Hepatocyte (in vitro differentiated cells): Measurements from ENCODE around the gene DNAH3. TPM values are rescaled to one million over a fixed set of nuclear protein-coding genes. Genes with fewer than 3 reads are reported as not detected.

Source experiments
- DNase-seq: peaks from one replicate; pipeline ENCODE4 v3.0.0-alpha.2; 2016; ENCODE audit warnings: low spot score
- H2AFZ ChIP-seq: fragments of 200-600 bp; sonication (generic); 2 replicates; pipeline ENCODE4 v1.6.0; 2016; ENCODE audit warnings: antibody characterized with exemption, mild to moderate bottlenecking
- H3K27ac ChIP-seq: fragments of 200-600 bp; sonication (generic); 2 replicates; pipeline ENCODE4 v1.5.1; 2016; ENCODE audit warnings: mild to moderate bottlenecking
- H3K27me3 ChIP-seq: fragments of 200-600 bp; sonication (generic); 2 replicates; pipeline ENCODE4 v1.6.1; 2016
- H3K36me3 ChIP-seq: fragments of 200-600 bp; sonication (generic); replicated peaks from 2 replicates; pipeline ENCODE4 v1.5.1; 2016; ENCODE audit warnings: low read depth; ENCODE audit not compliant: insufficient read depth
- H3K4me1 ChIP-seq: fragments of 200-600 bp; sonication (generic); 2 replicates; pipeline ENCODE4 v1.5.1; 2016; ENCODE audit warnings: mild to moderate bottlenecking, moderate library complexity; ENCODE audit not compliant: insufficient read depth
- H3K4me2 ChIP-seq: fragments of 200-600 bp; sonication (generic); 2 replicates; pipeline ENCODE4 v1.6.0; 2016
- H3K4me3 ChIP-seq: fragments of 200-600 bp; sonication (generic); 2 replicates; pipeline ENCODE4 v1.5.1; 2016; ENCODE audit warnings: mild to moderate bottlenecking
- H3K79me2 ChIP-seq: fragments of 200-600 bp; sonication (generic); 2 replicates; pipeline ENCODE4 v1.6.0; 2017; ENCODE audit warnings: mild to moderate bottlenecking
- H3K9me2 ChIP-seq: fragments of 200-600 bp; sonication (generic); replicated peaks from 2 replicates; pipeline ENCODE4 v1.6.0; 2017; ENCODE audit warnings: mild to moderate bottlenecking; ENCODE audit not compliant: insufficient read depth
- H3K9me3 ChIP-seq: fragments of 200-600 bp; sonication (generic); 2 replicates; pipeline ENCODE4 v1.5.1; 2016; ENCODE audit warnings: low read depth, mild to moderate bottlenecking
- H4K20me1 ChIP-seq: fragments of 200-600 bp; sonication (generic); 2 replicates; pipeline ENCODE4 v1.6.0; 2016; ENCODE audit warnings: mild to moderate bottlenecking; ENCODE audit not compliant: insufficient read depth, poor library complexity, severe bottlenecking
- CTCF ChIP-seq: fragments of 200-600 bp; sonication (generic); IDR thresholded peaks from 2 replicates; pipeline ENCODE4 v1.5.1; 2016; ENCODE audit warnings: antibody characterized with exemption, mild to moderate bottlenecking; ENCODE audit not compliant: poor library complexity
- EZH2 ChIP-seq: fragments of 200-600 bp; sonication (generic); IDR thresholded peaks from 2 replicates; pipeline ENCODE4 v1.6.1; 2016; ENCODE audit warnings: antibody characterized with exemption, mild to moderate bottlenecking, borderline replicate concordance
- EZH2phosphoT487 ChIP-seq: fragments of 200-600 bp; sonication (generic); IDR thresholded peaks from one replicate; pipeline ENCODE4 v1.6.1; 2018; ENCODE audit warnings: antibody characterized with exemption, mild to moderate bottlenecking, low read depth, moderate library complexity; ENCODE audit not compliant: unreplicated experiment, severe bottlenecking
- WGBS: methylation state at CpG from one replicate; pipeline ENCODE4 v1.1.6; 2016; ENCODE audit warnings: low lambda C conversion rate; ENCODE audit errors: missing lambda C conversion rate; 5-methylcytosine and 5-hydroxymethylcytosine counted together
- polyA plus RNA-seq: library from polyadenylated mRNA; unstranded; fragments of >200 nt; fragmentation: Nextera tagmentation; extraction: Ambion mirVana; gene quantifications from 2 replicates; pipeline ENCODE4 v1.2.1, GENCODE V29; 2016
- total RNA-seq: library from RNA; depleted of rRNA; stranded (reverse); fragments of >200 nt; gene quantifications from 2 replicates; pipeline ENCODE4 v1.2.3, GENCODE V29; 2014

The DNAH3 gene
- total and polyA plus RNA-seq, 2 experiments from 2014 or later = 0.33 to 0.37 TPM

DNA sequence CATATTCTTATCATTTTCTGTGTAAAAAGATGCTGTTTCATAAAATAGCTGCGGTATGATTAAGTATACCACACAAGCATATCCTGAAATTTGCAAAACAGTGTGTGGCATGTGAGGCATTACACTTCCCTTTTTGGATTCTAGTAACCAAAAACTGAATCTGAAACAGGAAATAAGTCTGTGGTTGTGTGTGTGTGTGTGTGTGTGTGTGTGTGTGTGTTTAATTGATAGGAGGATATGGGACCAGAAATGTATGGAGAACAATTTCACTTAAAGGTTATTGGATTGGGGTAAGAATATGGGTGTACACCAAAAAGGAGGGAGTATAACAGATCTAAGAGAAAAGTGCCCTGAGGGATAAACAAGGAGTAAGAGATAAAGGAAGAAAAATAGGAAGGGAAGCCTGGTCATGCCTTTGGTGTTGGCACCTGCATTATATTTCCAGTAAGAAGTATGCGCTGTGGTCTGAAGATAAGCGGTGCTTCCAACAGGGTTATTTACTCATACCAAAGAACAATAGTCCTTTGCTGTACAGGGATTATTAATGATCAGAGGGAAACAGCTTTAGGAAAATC lies 246.1 kb downstream of the DNAH3 start:
- TF ChIP-seq CTCF (no peak), EZH2 (no peak), EZH2phosphoT487 (no peak)
- Histone ChIP-seq H3K9me2 (no peaks in the 10 kb centered on the region), H3K4me3 (no peak overlapping the region), H3K4me2 (peak overlapping the region; percentile 30), H3K27me3 (no peaks in the 10 kb centered on the region), H4K20me1 (peaks cover 4% of the 10 kb centered on the region), H3K36me3 (no peaks in the 10 kb centered on the region), H3K27ac (peak overlapping the region; percentile 73), H2AFZ (no peak overlapping the region), H3K4me1 (peaks cover 50% of the 10 kb centered on the region), H3K79me2 (peaks cover 60% of the 10 kb centered on the region), H3K9me3 (no peaks in the 10 kb centered on the region)
- DNase-seq = no peak
- 44% methylated on average over 3 of the region's 3 CpGs for WGBS

DNA sequence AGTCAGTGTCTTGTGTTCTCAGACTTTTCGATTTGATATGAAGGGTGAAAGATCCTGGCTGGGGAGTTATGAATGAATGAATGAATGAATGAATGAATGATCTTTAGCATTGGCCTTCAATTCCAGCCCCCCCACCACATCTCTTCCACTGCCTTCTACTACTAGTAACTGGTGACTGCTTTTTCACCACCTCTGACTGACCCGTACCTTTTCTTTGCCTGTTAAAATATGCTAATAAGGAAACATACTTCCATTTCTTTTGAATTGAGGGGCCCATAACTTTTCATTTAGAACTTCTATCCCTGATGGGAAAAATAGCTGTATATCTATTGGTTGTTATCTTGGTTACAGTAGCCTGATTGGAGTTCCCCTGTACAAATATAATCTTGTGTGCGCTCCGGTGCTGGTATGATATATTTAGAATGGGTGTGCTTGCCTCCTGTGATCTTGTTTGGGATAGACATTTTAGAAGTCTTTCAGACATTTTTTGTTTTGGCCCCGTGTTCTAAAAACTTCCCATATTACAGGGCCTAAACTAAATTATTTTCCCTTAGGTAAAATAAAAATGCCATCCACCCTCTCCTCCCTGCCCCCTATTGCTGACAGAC lies 246.6 kb downstream of the DNAH3 start:
- Histone ChIP-seq H3K4me1 (peaks cover 50% of the 10 kb centered on the region), H3K27ac (peak overlapping the region; percentile 73)

DNA sequence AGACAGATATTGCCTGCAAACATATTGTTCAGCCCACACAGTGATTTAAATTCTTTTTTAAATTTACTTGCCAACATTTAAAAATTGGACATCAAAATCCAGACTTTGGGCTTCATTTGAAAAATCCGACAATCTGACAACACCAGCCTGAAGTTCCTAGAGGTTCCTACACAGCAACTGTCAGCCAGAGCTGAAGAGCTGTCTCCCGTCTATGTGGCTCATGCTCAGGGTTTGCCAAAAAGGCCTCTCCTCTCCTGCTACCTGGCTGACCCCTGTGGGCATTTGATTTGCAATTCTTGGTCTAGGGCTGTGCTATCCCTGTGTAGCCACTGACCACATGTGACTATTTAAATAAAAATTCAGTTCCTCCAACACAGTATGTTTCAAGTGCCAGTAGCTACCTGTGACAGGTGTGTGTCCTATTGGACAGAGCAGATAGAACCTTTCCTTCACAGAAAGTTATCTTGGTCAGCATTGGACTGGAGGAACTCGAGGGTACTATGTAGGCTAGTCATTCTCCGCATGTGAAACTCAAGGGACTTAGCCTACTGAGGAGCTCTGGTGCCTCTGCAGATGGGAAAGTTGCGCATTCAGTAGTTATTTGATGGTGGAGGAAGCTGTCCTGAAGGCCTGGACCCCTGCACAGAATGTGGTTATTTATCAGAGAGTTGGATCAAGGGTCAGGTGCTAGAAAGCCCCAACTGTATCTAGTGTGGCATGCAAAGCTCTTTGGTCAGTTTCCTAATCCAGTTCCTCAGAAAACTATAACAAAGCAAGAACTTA lies 247.3 kb downstream of the DNAH3 start:
- Histone ChIP-seq H3K9me2 (no peaks in the 10 kb centered on the region), H3K9me3 (no peaks in the 10 kb centered on the region), H3K36me3 (no peaks in the 10 kb centered on the region), H3K79me2 (peaks cover 69% of the 10 kb centered on the region), H3K27ac (peak overlapping the region; percentile 99), H3K4me2 (no peak overlapping the region), H3K27me3 (no peaks in the 10 kb centered on the region), H4K20me1 (peaks cover 4% of the 10 kb centered on the region), H3K4me1 (peaks cover 57% of the 10 kb centered on the region), H3K4me3 (no peak overlapping the region), H2AFZ (no peak overlapping the region)
- 94% methylated on average over 5 of the region's 5 CpGs for WGBS
- TF ChIP-seq EZH2phosphoT487 = no peak
- TF ChIP-seq CTCF = no peak
- TF ChIP-seq EZH2 = no peak
- DNase-seq = no peak

More for the DNA sequence above, 246.6 kb downstream of the DNAH3 start:
- no peak for TF ChIP-seq EZH2
- no peak for TF ChIP-seq EZH2phosphoT487
- no peak for TF ChIP-seq CTCF
- H3K9me2 ChIP-seq = no peaks in the 10 kb centered on the region
- H3K4me2 ChIP-seq = no peak overlapping the region
- H3K27me3 ChIP-seq = no peaks in the 10 kb centered on the region
- WGBS = 69% methylated on average over 5 of the region's 5 CpGs
- DNase-seq = no peak
- H4K20me1 ChIP-seq = peaks cover 4% of the 10 kb centered on the region
- H3K4me3 ChIP-seq = no peak overlapping the region
- no peaks in the 10 kb centered on the region for H3K9me3 ChIP-seq
- H3K79me2 ChIP-seq = peaks cover 65% of the 10 kb centered on the region
- H3K36me3 ChIP-seq = no peaks in the 10 kb centered on the region
- H2AFZ ChIP-seq = no peak overlapping the region
